SU-DHL-6 (cell line): ENCODE results near the gene GFI1B.

Source experiments
- EZH2phosphoT487 ChIP-seq: fragments of 200-600 bp; sonication (generic), shearing (Covaris generic); conservative IDR thresholded peaks from 2 replicates; pipeline ENCODE4 v1.6.1; 2018; ENCODE audit warnings: mild to moderate bottlenecking, antibody characterized with exemption, low read length, moderate library complexity, mixed read lengths
- TF ChIP-seq, protein P1 (sequence below): fragments of 200-600 bp; sonication (generic); IDR thresholded peaks from one replicate; pipeline ENCODE4 v1.5.1; 2017; ENCODE audit warnings: antibody characterized with exemption, mild to moderate bottlenecking, low read length, moderate library complexity; ENCODE audit not compliant: insufficient read depth, poor library complexity, severe bottlenecking

DNA sequence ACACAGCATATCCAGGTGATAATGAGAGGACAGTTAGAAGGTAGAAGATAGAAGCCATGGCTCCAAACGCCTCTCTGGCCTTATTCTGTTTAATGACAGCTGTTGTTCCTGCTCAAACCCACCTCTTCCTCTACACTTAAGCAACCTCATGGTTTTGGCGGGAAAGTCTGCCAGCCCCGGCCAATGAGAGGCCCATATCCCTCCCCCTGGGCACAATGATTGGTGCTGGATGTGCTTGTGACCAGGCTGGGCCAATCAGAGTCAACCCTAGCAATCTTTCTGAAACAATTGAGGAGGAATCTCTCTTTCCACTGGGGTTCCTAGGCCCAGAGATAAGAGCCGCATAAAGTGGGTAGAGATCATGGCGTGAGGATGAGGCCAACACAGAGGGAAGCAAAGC lies 4.8 kb upstream of the GFI1B start:
- TF ChIP-seq, protein P1, sequence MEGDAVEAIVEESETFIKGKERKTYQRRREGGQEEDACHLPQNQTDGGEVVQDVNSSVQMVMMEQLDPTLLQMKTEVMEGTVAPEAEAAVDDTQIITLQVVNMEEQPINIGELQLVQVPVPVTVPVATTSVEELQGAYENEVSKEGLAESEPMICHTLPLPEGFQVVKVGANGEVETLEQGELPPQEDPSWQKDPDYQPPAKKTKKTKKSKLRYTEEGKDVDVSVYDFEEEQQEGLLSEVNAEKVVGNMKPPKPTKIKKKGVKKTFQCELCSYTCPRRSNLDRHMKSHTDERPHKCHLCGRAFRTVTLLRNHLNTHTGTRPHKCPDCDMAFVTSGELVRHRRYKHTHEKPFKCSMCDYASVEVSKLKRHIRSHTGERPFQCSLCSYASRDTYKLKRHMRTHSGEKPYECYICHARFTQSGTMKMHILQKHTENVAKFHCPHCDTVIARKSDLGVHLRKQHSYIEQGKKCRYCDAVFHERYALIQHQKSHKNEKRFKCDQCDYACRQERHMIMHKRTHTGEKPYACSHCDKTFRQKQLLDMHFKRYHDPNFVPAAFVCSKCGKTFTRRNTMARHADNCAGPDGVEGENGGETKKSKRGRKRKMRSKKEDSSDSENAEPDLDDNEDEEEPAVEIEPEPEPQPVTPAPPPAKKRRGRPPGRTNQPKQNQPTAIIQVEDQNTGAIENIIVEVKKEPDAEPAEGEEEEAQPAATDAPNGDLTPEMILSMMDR: no peak
- no peak for TF ChIP-seq EZH2phosphoT487
